ENCODE data around the gene FAM53B.

GRCh38 chr10:124722798-124723783, 21.1 kb downstream of the FAM53B start:
- TF ChIP-seq POLR2A (IDR thresholded peaks at IDR 0.05) (peak in 1 of 2 donors; percentile 47), CTCF (IDR thresholded peaks at IDR 0.05) (no peak), EP300 (IDR thresholded peaks at IDR 0.05) (peak in 1 of 2 donors; percentile 65)

All from tibial nerve (tissue), 4 donors.